GM21723 (cell line): Measurements from ENCODE around the gene FAM185A.
"Not testable (repeated sequence)": the region's sequence is repeated elsewhere in the genome, so short reads cannot be mapped to it uniquely, and the experiment has no call there.

ENCODE experiments used
- ATAC-seq: cut with Tn5 transposase; IDR thresholded peaks from one replicate; pipeline ENCODE4 v1.9.1; 2021; ENCODE audit warnings: mild to moderate bottlenecking, moderate library complexity; ENCODE audit not compliant: unreplicated experiment

FAM185A gene

DNA sequence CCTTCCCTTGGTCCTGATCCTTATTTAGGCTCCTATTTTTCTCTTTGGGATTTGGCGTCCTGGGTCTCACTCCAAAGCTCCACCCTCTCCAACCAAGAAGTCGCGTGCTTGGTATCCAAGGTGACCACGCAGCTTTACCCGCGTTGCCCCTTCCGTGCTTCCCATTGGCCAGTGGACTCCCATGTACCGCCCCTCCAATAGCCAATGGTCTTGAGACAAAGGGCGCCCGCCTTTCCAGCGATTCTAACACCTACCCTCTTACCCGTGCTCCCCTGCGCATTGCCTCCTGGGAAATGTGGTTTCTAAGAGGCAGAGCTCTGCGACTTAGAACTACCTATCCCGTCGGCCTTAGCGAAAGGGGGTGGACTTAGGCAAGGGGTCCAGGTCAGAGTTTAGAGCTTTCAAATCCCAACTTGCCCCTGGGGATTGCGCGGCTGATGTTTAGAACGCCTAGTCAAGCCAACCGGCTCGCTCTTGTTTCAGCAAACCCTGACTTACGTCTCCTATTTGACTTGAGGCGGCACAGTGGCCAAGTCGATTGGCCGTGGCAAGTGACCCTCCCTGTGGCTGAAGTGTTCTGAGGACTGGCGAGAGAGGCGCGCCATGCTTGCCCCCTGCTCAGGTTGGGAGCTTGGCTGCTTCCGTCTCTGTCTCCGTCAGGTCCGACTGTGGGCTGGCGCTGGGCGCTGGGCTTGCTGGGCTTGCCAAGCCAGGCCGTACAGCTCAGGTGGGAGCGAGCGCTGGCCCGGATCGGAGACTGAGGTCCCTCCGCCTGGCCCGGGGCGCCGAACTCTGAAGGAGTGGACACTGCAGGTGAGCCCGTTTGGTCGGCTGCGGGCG lies at the start of gene FAM185A:
TSS of gene FAM185A (plus strand) at position 395 of the 840 bp plus-strand sequence. CDS start at position 604, 209 bp downstream.
- ATAC-seq, result peak; percentile 99

DNA sequence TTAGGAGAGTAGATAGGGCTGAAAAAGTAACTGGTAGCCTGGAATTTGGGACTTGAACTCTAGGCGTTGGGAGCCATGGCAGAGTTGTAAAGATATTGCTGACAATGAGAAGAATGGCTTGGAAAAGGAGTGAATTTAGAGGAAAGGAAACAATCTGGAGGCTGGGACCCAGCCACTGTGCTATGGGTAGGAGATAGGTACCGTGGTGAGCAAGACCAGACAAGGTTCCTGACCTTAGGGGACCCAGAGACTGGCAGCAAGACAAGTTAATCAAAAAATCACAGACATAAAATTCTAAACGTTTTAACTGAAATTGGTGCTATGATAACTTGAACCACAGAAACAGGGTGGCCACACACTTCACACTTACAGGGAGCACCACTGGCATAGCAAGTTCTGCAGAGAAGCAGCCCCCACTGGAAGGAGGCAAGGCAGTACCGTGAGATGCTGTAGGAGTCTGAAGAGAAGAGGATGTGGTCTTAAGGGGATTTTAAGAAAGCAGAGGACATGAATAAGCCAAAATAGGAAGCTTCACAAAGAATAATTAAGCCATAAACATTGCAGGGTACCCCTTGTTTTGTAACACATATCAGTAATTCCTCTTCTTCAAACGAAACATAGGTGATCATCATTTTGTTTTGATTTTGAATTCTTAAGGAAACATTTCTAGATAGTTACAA lies 35.6 kb upstream of the FAM185A start:
- peak; percentile 77 for ATAC-seq

DNA sequence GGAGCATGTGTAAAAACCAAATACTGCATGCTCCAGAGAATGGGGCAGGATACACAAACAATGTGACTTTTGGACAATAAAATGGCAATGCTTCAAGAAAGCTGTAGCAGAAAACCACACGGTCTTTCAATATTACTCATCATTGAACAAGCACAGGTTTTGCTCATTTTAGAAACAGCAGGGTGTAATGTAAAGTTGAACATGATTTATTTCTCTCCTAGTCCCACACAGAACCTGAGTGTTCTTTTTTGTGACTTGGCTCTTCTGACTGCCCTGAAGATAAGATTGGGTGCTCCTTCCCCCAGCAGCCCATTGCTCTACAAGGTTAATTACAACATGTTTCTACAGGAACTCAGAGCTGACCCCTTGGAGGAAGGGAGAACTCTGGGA lies 35.1 kb upstream of the FAM185A start:
- peak; percentile 77 for ATAC-seq

DNA sequence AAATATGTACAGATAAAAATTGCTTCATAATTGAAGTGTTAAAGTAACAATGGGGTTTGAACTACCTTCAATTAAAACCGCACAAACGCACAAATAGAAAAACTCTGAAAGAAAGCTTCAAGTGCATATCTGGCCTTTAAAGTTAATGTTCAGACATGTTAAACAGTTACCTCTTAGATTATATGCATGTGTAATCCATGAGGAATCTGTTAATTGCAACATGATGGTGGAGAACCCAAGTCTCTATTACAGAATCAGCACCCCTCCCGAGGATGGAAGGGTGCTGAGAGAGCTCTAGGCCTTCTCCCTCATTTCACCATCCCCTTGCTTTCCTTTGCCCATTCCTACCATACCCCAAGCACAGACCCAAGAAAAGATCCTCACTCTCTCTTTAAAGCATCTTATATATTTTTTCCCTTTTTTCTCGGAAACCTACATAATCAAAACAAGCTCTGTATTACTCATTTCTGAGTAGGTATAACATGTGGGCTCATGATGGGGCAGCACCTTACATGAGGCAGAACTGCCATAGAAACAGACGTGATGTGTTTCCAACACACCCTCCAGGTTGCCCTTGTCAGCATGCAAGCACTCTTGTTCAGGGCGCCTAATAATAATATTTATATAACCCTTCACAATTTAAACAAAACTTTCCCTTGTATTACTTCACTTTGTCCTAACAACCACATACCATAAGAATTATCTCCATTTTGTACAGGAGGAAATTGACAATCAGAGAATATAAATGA lies 33.9 kb upstream of the FAM185A start:
- not testable (repeated sequence) for ATAC-seq

DNA sequence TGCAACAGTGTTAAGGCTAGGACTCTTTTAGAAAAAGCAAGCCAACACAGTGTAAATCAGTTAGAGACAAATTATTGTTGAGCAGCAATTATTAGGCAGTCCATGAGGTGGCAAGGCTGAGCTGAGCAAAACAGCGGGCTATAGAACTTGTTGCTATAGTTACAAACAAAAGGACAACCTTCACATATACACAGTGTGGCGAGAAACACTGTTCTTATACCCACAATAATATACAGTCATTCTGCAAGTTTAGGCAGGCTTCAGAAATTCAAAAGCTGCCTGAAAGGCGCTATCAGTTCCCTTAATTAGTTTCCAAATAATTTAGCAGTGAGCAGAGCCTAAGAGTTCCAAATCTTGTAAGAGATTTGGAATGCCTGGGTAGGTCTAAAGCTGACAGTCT lies 33.1 kb upstream of the FAM185A start:
- peak; percentile 41 for ATAC-seq

DNA sequence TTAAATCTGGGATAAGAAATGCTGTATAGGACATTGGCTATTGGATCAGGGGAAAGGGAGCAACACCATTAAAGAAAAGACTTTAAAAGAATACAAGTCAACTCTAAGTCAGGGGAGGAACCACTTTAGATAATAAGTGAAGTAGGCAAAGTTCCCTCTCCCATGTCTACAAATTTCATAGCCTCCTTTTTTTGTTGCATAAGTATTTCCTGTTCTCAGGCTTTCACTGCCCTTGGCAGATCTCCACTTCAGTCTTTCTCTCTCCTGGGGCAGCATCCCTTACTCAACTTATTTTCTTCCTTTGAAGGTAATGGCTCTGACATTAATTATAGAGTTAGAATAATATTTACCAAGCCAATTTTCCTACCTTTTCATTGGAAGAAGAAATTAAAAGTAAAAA lies 30.3 kb upstream of the FAM185A start:
- not testable (repeated sequence) for ATAC-seq

DNA sequence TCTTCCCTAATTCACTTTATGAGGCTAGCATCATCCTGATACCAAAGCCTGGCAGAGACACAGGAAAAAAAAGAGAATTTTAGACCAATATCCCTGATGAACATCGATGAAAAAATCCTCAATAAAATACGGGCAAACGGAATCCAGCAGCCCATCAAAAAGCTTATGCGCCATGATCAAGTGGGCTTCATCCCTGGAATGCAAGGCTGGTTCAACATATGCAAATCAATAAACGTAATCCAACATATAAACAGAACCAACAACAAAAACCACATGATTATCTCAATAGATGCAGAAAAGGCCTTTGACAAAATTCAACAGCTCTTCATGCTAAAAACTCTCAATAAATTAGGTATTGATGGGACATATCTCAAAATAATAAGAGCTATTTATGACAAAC lies 22.6 kb upstream of the FAM185A start:
- ATAC-seq, result not testable (repeated sequence)

DNA sequence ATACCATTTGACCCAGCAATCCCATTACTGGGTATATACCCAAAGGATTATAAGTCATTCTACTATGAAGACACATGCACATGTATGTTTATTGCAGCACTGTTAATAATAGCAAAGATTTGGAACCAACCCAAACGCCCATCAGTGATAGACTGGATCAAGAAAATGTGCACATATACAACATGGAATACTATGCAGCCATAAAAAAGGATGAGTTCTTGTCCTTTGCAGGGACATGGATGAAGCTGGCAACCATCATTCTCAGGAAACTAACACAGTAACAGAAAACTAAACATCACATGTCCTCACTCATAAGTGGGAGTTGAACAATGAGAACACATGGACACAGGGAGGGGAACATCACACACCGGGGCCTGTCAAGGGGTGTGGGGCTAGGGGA lies 19.1 kb upstream of the FAM185A start:
- not testable (repeated sequence) for ATAC-seq

DNA sequence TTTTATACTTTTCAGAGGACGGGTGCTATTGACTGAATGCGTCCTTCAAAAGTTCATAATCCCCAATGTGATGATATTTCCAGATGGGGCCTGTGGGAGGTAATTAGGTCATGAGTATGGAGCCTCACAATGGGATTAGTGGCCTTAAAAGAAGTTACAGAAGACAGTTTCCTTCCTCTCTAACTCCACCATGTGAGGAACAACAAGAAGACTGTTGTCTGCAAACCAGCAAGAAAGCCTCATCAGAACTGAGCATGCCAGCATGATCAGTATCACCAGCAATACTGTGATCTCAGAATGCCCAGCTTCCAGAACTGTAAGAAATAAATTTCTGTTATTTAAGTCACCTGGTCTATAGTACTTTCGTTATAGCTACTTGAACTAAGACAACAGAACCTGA lies 18.4 kb upstream of the FAM185A start:
- not testable (repeated sequence) for ATAC-seq

DNA sequence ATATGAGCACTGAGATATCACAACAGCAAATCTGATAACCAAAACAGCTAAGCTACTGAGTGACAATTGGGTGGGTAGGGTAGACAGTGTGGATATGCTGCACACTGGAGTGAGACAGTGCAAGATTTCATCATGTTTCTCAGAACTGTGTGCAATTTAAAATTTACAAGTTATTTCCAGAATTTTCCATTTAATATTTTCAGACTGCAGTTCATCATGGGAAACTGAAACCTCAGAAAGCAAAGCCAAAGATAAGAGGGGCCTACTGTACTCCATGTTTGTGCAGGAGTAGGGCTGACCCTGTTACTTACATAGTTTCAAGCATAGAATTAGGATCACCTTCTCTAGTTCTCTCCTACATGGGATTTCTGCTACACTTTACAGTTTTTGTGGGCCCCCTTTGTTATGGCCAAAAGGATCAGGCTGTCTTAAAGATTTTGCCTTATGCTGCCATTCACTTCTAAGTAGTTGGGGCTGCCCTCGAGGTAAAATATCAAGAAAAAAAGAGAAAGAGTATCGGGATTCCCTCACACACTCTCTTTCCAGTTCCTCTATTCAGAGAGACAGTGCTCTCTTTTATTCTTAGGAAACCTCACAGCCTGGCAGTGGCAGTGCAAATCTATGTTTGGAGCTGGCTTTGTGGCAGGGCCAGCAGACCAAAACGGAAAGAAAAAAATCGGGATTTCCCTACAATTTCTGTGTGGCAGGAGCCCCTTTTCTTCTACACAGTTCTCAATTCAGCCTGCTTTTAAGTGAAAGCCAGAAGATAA lies 6.6 kb upstream of the FAM185A start:
- not testable (repeated sequence) for ATAC-seq

DNA sequence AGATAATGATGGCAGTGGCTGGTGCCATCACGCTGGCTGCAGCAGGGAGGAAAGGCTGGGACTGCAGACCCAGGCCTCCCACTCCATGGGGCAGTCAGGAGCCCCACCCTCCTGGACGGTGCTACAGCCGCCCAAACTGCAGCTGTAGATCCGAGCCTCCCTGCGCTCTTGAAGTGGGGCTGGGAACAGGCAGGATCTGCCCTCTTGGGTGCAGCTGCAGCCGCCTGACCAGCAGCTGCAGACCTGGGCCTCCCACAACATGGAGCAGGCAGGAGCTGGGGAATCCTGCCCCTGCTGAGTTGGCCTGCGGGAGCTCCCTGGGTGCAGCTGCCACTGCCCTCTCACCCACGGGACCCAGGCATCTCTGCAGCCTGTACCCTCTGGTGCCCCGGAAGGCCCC lies 4.9 kb upstream of the FAM185A start:
- ATAC-seq, result not testable (repeated sequence)

DNA sequence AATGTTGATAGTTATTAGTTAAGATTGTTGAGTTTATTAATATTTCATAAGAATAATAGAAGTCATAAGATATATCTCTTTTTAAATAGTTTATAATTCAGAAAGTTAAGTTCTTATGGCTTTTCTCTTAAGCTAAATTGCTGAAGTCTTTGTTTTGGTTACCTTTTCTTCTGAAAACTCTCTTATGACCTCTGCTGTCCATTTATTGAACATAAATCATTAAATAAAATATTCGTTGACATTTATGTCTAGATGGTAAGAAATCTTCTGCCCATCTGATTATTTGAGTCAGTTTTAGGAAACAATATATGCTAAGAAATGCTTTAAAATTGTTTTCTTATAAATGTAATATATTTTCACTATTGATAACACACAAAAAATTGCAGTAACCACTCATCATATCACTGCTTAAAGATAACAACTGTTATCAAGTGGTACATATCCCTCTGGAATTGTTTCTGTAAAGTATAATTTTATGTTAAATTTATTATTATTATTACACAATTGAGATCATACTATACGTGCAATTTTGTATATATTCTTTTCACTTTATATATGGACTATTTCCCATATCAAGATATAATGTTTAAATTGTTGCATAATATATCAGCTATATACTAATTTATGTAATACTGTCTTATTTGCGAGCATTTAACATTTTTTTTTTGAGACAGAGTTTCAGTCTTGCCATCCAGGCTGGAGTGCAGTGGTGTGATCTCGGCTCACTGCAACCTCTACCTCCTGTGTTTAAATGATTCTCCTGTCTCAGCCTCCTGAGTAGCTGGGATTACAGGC lies 3.1 kb upstream of the FAM185A start:
- not testable (repeated sequence) for ATAC-seq

DNA sequence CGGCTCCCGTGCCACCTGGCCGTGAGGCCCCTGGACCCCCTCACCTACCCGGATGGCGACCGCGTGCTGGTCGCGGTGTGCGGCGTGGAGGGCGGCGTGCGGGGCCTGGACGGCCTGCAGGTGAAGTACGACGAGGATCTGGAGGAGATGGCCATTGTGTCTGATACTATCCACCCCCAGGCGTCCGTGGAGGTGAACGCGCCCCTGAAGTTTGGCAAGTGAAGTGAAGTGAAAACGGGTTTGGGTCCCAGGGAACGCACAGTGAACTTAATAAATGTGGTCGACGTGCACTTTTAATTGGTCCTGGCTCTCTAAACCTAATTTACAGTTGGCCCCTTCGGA lies 617 bp downstream of the FAM185A start:
- ATAC-seq, result not testable (repeated sequence)

DNA sequence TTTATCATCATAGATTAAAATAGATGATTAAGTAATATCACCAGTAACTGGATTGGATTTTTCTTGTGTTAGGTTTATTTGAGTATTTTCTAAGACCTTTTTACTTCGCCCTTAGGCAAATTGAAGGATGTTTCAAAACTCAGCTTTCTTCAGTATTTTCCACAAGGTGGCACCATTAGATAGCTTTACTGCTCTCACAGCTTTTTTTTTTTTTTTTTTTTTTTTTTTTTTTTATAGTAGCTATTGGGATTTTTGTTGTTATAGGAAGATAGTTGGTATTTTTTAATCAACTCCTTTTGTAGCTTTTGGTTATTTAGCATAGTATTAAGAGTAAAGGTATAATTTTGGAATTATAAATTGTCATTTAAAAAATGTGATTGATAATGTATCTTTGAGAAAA lies 9.4 kb downstream of the FAM185A start:
- not testable (repeated sequence) for ATAC-seq

DNA sequence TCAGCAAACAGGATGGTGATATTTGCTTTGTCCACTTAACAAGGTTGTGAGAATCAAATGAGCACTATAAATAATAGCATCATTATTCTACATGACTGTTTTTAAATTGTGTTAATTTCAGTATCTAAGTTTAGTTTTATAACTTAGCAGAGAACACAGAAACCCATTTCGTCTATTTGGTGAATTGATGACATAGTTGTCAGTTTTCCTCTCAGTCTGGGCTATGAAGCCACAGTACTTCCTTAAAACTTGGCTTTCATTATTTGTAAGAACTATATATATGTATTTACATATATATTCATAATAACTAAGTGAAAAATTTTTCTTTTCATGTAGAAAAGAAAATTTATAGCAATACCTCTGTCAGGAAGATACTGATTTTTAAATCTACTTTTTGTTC lies 11.1 kb downstream of the FAM185A start:
- ATAC-seq, result not testable (repeated sequence)

DNA sequence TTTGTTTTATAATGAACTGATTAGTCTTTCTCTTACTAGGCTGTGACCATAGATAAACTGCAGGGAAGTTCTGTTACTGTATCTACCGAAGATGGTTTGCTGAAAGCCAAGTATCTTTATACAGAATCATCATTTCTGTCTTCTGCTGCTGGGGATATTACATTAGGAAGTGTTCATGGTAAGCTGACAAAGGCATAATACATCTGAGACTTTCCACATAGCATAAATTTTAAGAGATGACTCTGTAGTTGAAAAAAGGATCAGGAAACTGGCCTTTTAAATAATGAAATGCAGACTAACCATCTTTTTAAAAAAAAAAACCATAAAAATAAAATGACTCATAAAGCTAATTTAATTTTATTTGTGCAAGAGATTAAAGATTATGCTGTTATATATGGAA lies 12.4 kb downstream of the FAM185A start:
- not testable (repeated sequence) for ATAC-seq

DNA sequence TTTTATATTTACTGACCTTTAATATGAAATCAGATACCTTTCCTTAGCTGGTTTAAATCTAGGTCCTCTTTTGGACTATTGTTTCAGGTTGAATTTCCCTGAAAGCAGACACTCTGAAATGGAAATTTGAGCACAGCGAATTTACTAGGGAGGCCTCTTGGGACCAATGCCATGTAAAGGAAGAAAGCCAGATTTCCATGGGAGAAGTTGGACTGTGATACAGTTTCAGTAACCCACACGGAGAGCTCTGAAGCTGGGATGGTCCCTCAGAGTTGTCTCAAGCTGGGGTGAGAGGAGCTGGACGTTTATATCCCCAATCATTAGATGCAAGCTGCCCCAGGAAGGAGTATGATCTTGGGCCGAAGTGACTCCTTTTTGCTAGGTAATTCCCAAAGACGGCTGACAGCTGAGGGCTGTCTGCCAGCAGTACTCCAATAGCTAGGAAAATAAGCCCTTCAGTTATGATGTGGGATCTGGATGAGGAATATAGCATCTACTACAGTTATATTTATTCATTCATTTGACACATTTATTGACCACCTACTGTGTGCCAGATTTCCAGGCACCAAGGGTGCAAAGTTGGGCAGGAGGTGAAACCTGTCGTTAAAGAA lies 14.6 kb downstream of the FAM185A start:
- not testable (repeated sequence) for ATAC-seq

DNA sequence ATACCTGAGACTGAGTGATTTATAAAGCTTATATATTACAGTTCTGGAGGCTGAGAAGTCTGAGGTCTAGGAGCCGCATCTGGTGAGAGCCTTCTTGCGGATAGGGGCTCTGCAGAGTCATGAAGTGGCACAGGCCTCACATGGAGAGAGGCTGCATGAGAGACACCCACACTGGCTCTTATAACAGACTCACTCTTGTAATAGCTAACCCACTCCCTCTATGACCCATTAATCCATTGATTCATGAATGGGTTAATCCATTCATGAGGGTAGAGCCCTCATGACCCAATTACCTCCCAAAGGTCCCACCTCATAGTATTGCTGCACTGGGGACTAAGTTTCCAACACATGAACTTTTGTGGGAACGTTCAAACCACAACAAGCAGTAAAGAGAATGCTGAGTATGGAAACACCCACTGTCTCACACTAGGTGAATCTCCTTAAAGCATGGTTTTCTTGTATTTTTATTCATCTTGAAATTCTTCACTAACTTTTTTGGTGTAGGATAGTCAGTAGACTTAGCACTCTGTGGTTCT lies 20.9 kb downstream of the FAM185A start:
- ATAC-seq, result not testable (repeated sequence)

DNA sequence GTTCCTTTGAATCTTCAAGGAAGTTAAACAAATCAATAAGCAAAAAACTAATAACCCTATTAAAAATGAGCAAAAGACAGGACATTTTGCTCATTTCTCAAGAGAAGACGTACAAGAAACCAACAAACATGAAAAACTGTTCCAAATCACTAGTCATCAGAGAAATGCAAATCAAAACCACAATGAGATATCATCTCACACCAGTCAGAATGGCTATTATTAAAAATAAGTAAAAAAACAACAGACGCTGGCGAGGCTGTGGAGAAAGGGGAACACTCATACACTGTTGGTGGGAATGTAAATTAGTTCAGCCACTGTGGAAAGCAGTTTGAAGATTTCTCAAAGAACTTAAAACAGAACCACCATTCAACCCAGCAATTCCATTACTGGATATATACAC lies 21.7 kb downstream of the FAM185A start:
- ATAC-seq, result peak; percentile 77
